HG02885 (cell line): ENCODE data around the gene SP2.

Source experiments
- ATAC-seq: cut with Tn5 transposase; IDR thresholded peaks from one replicate; pipeline ENCODE4 v1.9.1; 2021; ENCODE audit warnings: mild to moderate bottlenecking; ENCODE audit not compliant: unreplicated experiment, poor library complexity

Gene SP2

DNA sequence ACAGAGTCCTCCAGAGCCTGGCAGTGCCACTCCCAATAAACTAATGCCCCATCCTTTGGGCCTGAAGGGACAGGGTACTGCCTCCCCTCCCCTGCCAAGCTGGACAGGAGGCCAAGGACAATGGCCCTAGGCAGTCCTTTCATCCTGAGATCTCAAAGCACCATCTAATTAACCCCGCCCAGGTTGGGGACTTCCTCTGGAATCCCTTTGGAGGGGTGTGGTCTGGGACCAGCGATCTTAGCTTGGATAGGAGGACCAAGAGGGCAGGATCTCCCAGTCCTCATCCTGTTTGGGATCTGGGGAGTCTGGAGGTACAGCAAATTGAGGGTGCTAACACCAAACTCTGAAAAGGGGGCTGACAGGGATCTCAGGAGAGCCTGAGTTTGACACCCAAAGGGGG is 26.9 kb upstream of the SP2 start:
- ATAC-seq: no peak

DNA sequence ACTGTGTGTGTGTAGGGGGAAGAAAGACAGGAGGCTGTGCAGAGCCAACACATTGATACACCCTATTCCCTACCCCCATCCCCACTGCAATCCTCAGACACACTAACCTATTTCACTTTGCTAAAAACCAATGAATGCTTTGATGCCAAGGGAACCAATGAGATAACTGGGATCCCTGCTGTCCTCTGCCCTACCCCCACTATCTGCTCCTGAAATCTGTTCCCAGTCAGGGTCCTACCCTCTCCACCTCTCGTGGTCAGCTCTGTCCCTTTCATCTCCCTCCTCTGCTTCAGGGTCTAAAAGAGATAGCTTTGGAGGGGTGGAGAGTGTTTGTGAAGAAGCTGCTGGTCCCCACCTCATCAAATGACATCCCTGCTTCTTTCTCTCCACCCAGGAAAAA is 26.0 kb upstream of the SP2 start:
- ATAC-seq: no peak

DNA sequence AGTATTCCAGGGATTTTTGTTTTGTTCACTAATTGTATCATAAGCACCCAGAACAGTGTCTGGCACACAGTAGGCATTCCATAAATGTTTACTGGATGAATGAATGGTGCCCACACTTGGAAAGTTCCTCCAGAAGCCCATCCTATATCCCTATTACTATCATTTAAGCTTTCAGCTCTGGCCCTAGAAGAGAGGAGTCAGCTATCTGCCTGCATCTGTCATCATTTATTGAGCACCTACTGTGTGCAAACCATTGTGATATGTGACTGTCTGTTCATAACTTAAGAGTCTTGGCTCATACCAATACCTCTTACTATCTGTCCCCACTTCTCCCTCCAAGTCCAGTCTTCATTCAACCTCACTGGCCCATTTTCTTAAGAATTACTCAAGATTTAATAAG is 25.0 kb upstream of the SP2 start:
- ATAC-seq: no peak

DNA sequence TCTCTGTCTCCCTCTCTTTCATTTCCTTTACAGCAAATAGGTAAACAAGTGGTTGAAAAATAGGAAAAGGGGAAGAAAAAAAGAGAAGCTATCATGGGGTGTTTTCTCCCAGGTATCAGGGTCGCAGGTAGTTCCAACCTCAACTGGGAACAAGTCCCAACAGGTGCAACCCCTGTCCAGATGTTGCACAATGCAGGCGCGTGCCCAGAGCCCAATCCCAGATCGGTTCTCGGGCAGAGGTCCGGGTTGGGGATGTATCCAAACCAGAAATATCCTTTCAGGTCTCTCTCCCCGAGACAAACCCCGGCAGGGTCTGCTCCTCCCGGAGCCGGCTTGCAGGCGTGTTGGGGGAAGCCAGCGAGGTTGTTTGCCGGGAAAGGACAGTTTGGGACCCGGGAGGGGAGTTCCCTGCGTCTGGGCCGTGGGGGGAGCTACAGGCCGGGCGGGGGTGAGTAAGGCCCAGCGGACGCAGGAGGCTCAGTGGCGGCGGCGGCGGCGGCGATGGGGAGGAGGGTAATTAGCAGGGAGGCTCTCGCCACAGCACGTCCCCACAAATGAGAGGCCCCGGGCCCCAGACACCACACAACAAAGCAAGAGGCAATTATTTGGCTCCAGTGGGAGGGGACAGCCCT is 23.9 kb upstream of the SP2 start:
- ATAC-seq: no peak

DNA sequence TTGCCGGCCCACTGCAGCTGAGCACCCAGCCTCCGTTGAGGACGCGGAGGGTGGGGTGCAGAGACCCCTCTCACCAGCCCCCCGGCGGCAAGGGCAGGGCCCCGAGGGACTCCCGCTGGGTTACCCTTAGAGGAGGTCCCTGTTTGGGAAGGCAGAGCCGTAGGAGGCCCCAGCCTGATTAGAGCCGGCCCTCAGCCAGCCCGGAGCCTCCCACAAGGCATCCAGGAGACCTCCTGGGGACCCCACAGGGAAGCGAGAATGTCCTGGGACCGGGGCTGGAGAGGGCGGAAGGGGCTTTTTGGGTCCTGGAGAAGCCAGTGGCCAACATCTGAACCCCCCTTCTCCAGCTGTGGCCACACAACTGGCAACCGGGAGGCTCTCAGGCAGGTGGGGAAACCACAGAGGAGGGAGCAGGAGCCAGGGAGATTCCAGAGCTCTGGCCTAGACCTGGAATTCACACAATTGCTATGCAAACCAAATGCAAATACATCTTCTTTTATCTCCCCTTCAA is 23.3 kb upstream of the SP2 start:
- ATAC-seq: no peak

DNA sequence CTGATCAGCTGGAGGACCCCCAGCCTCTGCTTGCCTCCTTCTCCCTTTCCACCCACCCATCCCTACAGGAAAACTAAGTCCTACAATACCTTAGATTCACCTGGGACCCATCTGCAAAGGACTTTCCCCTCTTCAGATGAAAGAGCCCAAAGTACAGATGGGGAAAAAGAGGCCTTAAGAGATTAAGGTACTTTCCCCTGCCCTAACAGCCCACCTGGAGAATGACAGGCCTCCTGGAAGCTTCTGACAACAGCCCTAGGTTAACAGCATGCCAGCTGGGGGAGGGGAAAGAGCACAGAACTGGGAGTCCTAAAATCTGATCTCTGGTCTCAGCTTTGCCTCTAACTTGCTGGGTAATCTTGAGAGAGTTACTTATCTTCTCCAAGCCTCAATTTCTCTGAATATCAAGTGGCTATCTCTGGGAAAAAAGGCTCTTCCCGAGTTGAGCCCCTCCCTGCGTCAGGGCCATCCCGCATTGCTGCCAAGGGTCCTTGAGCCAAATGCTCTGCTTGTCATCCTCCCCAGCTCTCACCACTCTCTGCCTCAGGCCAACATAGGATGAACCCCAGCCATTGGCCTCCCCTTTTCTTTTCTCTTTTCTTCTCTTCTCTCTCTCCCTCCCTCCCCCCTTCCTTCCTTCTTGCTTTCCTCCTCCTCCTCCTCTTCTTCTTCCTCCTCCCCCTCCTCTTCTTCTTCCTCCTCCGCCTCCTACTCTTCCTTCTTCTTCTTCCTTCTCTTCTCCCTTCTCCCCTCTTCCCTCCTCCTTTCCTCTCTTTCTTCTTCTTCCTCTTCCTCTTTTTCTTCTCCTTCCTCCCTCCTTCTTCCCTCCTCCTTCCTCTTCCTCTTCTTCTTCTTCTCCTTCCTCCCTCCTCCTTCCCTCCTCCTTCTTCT is 22.6 kb upstream of the SP2 start:
- ATAC-seq: no peak

DNA sequence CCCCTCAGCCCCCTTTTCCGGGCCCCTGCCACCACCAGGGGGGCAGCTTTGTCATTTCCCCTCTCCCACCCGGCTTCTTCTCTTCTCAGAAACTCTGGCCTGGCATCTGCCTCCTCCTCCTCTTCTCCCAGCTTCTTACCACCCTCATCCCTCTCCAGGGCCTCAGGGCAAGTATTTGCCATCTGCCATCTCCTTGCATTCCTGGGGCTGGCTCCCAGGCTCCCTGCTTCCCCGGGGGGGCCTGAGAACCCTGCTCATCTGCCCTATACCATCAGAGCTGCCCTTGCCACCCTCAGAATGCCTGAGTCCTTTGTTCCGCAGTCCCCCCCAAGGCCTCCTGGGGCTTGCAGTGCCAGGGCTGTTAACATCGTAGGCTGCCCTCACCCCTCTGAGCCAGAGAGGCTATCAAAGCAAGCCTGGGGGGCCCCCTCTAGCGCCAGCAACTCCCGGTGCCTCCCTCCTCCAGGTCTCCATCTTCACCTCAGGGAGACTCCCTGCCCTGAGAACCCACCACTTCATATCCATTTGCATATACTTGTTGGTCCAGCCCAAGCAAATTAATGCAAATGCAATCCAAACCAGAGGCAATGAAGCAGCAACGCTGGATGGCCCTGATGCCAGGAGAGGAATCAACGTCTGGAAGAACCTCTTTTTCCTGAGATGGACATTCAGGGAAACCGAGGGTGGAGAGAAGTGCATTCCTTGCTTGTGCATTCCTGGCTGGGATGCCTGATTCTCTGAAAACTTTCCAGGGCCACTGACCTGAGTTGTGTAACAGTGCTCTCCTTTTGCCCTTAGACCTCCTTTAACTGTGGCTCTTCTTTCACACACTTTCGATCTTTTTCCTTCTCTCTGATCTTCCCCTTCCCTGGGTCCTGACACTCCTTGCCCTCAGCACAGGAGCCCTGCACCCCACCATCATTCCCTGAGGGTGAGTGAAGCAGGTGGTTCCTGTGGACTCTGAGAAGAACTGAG is 20.7 kb upstream of the SP2 start:
- no peak for ATAC-seq

DNA sequence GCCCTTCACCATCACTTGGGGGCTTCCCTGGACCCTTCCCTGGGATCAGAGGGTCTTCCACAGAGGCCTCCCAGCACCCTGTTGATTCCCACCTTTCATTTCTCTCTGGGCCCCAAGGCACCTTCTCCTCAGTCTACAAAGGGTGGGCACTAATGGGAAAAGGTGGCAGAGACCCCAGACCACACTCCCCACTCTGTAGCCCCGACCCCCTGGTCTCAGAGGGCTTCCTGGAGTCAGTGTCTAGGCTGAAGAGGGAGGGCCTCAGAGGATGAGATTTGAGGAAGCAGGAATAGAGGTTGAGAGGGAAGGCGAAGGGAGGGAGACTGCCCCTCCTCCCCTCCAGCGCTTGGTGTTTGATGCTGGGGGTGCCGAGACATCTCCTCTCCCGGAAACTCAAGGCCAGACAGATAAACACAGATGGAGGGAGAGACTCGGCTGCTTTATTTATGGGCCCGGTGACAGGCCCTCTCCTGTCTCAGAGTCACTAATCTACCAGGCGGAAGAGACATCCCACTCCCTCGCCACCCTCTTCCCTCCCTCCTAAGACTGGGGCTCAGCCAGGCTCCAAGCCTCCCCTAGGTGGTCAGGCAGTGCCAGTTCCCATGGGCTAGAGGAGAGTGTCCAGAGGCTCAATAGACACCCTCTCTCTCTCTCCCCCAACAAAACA is 18.5 kb upstream of the SP2 start:
- ATAC-seq: no peak

DNA sequence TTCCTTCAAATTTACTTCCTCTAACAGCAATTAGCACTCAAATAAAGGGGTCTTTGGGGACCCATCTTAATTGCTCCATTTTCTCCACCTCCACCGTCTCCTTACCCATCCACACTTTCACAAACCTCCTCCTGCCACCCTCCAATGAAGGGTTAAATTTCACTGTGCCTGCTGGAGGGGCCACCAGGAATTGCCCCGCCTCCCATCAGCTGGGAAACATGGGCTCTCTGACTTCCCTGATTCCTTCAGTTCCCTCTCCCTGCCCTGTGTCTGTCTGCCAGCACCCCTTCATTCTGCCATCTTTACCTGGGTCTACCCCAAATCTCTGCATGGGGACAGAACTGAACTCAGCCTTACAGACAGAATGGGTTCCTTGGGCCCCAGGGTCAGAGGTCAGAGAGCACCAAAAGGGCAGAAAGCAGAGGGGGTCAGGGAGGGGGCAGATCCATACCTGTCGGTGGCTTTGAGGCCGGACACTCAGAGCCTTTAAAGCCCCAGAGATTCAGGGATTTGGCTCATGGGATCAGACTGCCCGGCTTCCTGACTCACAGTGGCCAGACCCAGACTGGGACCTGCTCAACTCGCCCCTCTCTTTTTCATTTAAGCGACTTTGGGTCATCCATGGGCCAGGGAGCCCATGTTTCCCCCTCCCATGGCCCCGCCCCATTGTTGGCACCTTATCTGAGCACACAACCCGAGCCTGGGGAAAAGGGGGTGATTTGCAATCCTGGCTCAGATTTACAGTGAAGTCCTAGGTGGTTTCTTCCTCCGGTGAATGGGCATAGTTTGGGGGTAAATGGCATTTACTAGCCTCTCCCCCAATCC is 17.6 kb upstream of the SP2 start:
- no peak for ATAC-seq

DNA sequence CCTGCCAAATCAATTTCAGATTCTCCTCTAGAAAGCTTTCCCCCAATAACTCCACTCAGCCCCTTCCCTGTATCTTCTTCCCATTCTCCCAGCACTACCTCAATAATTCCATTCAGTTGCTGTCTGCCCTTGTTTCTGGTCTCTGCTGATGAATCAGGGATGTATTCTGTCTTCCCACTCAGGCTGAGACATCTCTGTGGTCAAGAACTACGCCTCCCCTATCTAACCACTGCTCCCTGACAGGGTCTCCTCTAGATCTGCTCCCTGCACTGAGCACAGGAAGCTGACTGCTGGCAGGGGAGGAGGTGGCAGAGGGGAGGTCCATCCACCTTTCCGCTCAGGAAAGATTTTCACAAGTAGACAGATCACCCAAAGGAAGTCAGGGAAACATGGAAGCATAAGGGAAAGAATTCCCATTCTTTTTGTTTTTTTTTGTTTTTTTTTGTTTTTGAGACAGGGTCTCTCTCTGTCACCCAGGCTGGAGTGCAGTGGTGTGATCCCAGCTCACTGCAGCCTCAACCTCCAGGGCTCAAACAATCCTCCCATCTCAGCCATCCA is 16.9 kb upstream of the SP2 start:
- ATAC-seq: no peak

DNA sequence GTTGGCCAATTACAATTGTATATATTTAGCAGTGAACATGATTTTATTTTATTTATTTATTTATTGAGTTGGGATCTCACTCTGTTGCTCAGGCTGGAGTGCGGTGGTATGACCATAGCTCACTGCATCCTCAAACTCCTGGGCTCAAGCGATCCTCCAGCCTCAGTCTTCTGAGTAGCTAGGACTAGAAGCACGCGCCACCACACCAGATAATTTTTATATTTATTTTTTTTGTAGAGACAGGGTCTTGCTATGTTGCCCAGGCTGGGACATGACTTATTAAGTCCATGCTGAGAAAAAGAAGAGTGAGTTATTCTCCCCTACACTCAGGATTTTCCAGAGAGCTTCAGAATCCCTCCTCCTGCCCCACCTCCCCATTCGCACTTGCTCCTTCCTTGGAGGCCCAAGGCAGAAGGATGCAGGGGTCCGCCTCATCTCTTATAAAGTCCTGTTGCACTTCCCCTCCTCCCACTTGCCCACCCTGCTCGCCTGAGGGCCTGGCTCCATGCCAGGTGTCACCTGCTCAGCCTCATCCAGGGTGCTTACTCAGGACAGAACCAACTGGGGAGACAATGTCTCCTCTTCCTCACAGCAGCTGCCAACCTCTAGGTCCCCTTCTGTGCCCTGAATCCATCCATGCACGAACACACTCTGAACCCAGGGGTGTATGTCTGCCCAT is 16.1 kb upstream of the SP2 start:
- no peak for ATAC-seq

DNA sequence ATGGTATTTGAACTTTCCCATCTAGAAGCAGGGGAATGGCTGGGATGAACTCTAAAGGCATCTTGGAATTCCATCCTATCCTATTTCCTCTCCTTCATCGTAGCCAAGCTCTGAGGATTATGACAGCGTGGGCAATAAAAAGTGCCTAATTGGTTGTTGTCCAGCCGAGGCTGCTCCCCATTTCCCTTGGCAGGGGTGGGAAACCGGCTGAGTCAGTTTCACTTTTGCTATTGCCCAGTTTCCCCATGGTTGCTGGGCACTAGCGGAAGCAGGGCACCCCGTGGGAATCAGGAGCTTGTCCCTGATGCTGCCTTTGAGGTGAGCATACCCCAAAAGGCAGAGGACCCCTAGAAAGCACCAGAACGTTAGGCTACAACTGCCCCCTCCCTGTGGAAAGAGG is 13.8 kb upstream of the SP2 start:
- ATAC-seq: no peak

DNA sequence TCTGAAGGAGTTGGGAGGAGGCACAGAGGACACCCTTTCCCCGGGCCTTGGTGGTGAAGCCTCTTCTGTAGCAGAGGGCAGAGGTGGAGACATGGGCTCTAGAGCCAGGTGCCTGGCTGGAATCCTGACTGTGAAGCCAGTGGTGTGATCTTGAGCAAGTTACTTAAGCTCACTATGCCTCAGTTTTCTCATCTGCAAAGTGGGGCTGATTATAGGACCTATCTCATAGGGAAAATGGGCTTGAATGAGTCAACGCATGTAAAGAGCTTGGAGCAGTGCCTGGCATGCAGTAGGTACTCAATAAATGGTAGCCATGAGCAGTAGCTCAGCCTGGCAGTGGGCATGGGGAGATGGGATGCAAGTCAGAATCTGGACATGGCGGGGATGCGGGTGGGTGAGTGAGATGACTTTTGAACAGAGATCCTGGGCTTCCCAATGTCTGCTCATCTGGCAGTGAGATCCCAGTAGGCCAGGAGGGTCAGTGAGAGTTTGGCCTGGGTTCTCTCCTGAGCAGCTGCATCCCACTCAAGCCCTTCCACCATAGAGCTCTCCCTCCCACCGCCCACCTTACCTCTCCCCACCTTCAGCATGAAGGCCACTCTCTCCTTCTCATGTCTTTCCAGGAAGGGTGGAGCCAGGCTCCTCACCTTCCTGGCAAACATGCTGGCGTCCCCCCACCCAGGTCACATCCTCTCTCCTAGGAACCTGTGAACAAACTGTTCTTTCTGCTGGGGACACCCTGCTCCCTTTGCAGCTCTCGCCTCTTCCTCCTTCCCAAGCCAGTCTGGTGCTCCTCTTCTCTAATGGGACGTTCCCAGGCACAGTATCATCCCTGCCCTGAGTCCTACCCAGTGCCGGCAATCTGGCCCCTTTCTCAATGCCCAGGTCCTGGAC is 13.1 kb upstream of the SP2 start:
- no peak for ATAC-seq

DNA sequence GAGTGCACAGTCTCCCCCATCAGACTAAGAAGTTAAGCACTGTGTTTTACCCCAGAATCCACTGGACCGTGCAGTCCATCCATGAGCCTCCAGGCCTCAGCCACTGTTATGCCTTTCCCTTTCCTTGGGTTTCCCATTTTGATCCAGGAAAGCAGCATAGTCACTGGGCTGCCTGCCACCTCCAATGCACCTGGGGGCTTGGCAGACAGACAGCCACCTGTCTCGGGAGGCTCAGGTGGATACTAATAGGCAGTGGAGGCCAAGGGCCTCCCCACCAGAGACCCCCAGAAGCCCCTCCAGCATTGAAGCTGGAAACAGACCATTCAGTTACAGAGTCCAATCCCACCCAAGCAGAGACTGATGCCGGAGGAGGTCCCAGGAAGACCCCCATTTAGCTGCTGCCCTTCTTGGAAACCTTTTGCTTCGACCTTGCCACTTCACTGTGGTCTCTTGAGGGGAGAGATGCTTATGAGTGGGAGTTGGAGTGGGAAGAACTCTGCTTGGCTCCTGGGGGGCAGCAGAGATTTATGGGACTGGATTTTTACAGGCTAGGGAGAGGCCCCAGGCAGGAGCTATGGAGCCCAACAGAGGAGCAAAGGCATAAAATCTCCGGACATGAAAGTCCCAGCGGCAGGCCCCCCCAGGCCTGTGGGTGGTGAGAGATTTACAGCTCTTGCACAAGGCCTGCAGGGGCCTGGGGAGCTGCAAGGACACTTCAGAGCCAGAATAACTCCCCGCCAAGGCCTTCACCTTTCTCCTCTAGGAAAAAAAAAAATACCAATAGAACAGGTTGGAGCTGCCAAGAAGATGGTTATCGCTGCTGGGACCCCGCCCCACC is 12.2 kb upstream of the SP2 start:
- no peak for ATAC-seq

DNA sequence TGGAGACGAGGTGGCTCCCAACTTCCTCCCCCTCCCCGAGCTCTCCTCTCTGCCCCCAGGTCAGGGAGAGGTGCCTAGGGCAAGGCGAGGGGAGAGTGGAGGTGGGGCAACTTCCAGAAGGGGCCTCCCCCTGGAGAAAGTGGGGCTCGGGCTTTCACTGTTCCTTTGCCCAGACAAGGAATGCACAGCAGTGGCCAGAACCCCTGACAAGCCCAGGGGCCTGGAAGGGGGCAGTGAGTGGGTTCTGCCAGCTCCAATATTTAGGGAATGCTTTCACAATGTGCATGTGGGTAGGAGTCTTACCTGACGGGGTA is 11.7 kb upstream of the SP2 start:
- ATAC-seq: no peak

DNA sequence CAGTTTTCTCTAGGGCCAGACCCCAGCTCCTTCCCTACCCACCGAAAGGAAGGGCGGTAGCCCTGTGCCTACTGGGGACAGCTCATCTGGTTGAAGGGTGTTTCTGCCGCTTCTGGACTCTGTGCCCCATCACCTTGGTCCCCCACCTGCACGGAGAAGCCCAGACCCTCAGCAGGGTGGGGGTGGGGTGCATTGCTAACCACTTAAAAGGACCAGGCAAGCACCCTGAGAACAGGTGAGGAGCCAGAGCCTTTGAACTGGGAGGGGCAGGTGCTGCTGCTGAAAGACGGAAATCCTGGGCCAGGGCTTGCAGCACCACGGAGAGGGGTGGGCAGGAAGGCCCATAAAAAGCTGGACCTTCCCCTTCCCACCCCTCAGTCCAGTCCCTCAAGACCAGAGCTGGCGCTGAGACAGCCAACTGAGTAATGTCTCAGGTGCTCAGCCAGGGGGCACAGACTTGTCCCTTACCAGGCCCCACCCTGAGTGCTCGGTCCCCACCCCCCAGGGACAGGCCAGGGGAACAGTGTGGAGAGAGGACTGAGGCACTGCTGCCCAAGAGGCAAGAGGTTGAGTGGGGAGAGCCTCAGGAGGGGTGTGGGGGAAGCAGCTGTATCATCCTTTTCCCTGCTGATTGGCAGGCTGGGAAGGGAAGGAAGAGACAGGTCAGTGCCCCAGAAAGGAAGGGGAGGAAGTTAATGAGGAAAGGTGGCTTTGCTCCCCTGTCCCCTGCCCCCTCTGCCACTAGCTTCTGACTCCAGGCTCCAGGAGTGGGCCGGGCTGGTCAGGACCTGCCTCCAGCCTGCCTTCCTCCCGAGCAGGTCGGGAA is 10.9 kb upstream of the SP2 start:
- no peak for ATAC-seq
